NCI-H345 treated with DMSO at 0.1 percent for 48 hours (cell line): ENCODE results near the gene PODXL.

Source experiments
- DNase-seq: peaks from one replicate; lab custom pipeline; 2025; ENCODE audit not compliant: unreplicated experiment; lab: John Stamatoyannopoulos, UW

Gene PODXL

GRCh38 chr7:131568510-131568909 lies 12.1 kb upstream of the PODXL start:
- no peak for DNase-seq

- no peak for DNase-seq
These were observed 8.2 kb upstream of the PODXL start for GRCh38 chr7:131564640-131565039.

GRCh38 chr7:131563918-131564317 lies 7.5 kb upstream of the PODXL start:
- no peak for DNase-seq

- no peak for DNase-seq
These were observed 6.5 kb upstream of the PODXL start for GRCh38 chr7:131562941-131563340.

GRCh38 chr7:131560061-131560460 lies 3.6 kb upstream of the PODXL start:
- DNase-seq = no peak

GRCh38 chr7:131557652-131558385 lies 1.4 kb upstream of the PODXL start:
- DNase-seq = no peak

GRCh38 chr7:131556909-131557651 lies 652 bp upstream of the PODXL start:
- DNase-seq = no peak

GRCh38 chr7:131555552-131556052 lies 826 bp downstream of the PODXL start:
- DNase-seq = no peak

- DNase-seq = no peak
These were observed 1.4 kb downstream of the PODXL start for GRCh38 chr7:131554880-131555516.

- no peak for DNase-seq
These were observed 2.5 kb downstream of the PODXL start for GRCh38 chr7:131553931-131554330.

GRCh38 chr7:131552053-131552452 lies 4.4 kb downstream of the PODXL start:
- no peak for DNase-seq

GRCh38 chr7:131550846-131551245 lies 5.6 kb downstream of the PODXL start:
- DNase-seq = no peak

GRCh38 chr7:131548371-131548770 lies 8.1 kb downstream of the PODXL start:
- no peak for DNase-seq

- no peak for DNase-seq
These were observed 8.8 kb downstream of the PODXL start for GRCh38 chr7:131547589-131547988.

GRCh38 chr7:131546583-131547141 lies 9.8 kb downstream of the PODXL start:
- DNase-seq = no peak

- no peak for DNase-seq
These were observed 10.3 kb downstream of the PODXL start for GRCh38 chr7:131546126-131546525.

GRCh38 chr7:131544449-131545301 lies 11.8 kb downstream of the PODXL start:
- peak; percentile 61 for DNase-seq

- DNase-seq = no peak
These were observed 12.4 kb downstream of the PODXL start for GRCh38 chr7:131544021-131544420.

GRCh38 chr7:131543298-131543697 lies 13.1 kb downstream of the PODXL start:
- DNase-seq = no peak

- no peak for DNase-seq
These were observed 15.8 kb downstream of the PODXL start for GRCh38 chr7:131540491-131541162.
